Right ventricle myocardium superior (tissue), 1 donor: ENCODE results near the gene ANKRD28. TPM values are rescaled to one million over a fixed set of nuclear protein-coding genes. Genes with fewer than 3 reads are reported as not detected.
"Not testable (repeated sequence)": the region's sequence is repeated elsewhere in the genome, so short reads cannot be mapped to it uniquely, and the experiment has no call there.

Experiments
- ATAC-seq: fragments of 200-7000 bp; cut with Tn5 transposase; one replicate; pipeline ENCODE4 v1.9.1; 2020; ENCODE audit warnings: mild to moderate bottlenecking; ENCODE audit not compliant: poor library complexity
- DNase-seq: peaks from one replicate; pipeline ENCODE4 v3.0.0-alpha.2; 2020
- intact Hi-C: fragments of 100-400 bp; cut with DNase I; formaldehyde crosslinking; loops from one replicate; pipeline ENCODE4 v1.11.2; 2022
- total RNA-seq: library from RNA; stranded (reverse); fragmentation: NEBNext Ultra II Directional; extraction: Animal tissue kit (Norgen Biotek cat#: 25700); gene quantifications from one replicate; pipeline ENCODE4 v1.2.1, GENCODE V29; 2021
- donor health status: DM: no; HTN: yes; CAD: no; lungs with severe emphysema.

Gene ANKRD28
- total RNA-seq, 1 donor from 2014 or later = 21.9 TPM

DNA sequence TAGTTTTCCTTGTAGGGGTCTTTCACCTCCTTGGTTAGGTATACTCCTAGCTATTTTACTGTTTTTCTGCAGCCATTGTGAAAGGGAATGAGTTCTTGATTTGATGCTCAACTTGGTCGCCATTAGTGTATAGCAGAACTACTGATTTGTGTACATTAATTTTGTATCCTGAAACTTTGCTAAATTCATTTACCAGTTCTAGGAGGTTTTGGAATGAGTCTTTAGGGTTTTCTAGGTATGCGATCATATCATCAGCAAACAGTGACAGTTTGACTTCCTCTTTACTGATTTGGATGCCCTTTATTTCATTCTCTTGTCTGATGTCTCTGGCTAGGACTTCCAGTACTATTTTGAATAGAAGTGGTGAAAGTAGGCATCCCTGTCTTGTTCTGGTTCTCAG, 51.9 kb downstream of the ANKRD28 start:
- ATAC-seq, DNase-seq, intact Hi-C loops: not testable (repeated sequence)

DNA sequence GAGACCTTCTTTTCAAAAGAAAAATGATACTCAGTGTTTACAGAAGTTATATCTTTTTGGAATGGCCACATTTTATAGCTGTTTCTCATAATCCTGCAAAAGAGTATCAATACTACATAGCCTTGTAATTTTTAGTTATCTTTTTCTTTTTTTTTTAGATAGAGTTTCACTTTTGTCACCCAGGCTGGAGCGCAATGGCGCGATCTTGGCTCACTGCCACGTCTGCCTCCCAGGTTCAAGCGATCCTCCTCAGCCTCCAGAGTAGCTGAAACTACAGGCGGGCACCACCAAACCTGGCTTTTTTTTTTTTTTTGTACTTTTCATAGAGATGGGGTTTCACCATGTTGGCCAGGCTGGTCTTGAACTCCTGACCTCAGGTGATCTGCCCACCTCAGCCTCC, 53.6 kb downstream of the ANKRD28 start:
- no peak for DNase-seq
- no peak for ATAC-seq
- intact Hi-C loops = no loop called here

DNA sequence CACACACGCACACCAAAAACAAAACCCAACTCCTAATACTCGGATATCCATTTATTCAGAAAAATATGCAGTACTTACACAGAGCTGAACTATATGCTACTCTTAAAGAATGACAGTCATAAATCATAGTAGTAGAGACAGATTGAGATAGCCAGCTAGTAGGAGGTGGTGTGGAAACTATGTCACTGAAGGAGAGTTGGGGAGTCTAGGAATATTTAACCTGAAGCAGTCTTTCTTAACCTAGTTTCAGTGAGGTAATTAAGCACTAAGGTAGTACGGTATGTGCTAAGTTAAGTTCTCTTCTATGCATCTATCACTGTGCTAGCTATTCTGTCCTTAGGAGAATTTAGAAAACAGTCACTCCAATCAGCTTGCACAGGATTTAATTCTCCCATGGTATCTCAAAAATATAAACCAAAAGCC, 54.2 kb downstream of the ANKRD28 start:
- ATAC-seq = no peak
- DNase-seq = no peak
- intact Hi-C loops = no loop called here

DNA sequence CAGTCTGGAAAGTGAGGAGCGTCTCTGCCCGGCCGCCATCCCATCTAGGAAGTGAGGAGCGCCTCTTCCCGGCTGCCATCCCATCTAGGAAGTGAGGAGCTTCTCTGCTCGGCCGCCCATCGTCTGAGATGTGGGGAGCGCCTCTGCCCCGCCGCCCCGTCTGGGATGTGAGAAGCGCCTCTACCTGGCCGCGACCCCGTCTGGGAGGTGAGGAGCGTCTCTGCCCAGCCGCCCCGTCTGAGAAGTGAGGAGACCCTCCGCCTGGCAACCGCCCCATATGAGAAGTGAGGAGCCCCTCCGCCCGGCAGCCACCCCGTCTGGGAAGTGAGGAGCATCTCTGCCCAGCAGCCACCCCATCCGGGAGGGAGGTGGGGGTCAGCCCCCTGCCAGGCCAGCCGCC, 55.5 kb downstream of the ANKRD28 start:
- intact Hi-C loops, DNase-seq, ATAC-seq: not testable (repeated sequence)

DNA sequence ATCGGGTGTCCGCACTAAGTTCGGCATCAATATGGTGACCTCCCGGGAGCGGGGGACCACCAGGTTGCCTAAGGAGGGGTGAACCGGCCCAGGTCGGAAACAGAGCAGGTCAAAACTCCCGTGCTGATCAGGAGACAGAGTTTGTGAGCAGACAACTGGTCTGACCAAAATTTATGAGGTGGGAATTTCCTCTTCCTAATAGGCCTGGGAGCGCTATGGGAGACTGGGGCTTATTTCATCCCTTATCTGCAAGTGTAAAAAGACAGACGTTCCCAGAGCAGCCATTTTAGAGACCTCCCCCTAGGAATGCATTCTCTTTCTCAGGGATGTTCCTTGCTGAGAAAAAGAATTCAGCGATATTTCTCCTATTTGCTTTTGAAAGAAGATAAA, 59.2 kb downstream of the ANKRD28 start:
- ATAC-seq, intact Hi-C loops, DNase-seq: not testable (repeated sequence)

DNA sequence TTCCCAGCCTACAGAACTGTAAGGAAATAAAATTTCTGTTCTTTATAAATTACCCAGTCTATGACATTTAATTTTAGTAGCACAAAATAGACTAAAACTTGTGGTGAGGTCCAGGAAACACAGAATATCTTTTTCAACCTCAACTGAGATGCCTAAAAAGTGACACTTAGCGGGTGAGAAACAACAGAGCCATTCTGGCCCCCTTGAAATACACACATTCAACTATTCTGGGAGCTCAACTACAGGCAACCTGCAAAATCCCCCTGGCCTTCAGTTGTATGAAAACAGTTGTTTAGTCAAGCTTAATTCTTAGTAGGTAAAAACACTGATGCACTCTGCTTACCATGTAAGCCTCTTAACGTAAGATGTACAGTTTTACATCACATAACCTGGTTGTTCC, 66.8 kb downstream of the ANKRD28 start:
- intact Hi-C loops = no loop called here
- DNase-seq (no peak), ATAC-seq (no peak)

DNA sequence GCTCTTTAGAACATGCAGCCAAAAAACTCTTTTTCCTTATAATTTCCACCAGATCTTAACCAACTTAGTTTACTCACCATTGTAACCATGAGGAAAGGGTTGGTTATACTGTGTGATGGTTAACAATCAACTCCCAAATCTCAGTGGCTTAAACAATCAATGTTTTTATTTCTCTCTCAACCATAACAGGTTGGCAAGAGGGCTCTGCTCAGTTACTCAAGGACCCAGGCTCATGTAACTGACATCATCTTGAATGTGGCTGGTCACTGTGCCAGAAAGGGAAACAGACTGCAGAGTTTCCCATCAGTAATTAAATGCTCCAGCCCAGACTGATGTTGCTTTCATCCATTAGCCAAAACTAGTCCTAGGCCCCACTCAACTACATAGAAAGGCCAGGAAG, 69.0 kb downstream of the ANKRD28 start:
- no peak for ATAC-seq
- DNase-seq = no peak
- intact Hi-C loops = no loop called here

DNA sequence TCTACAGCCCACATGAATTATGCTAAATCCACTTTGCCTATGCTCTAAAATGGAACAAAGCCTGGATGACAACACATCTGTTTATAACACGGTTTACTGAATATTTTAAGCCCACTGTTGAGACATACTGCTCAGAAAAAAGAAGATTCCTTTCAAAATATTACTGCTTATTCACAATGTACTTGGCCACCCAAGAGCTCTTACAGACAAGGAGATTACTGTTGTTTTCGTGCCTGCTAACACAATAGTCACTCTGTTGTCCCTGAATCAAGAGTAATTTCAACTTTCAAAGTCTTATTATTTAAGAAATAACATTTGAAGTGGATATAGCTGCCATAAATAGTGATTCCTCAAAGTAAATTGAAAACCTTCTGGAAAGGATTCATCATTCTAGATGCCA, 70.9 kb downstream of the ANKRD28 start:
- ATAC-seq (no peak), DNase-seq (no peak)
- intact Hi-C loops = no loop called here

DNA sequence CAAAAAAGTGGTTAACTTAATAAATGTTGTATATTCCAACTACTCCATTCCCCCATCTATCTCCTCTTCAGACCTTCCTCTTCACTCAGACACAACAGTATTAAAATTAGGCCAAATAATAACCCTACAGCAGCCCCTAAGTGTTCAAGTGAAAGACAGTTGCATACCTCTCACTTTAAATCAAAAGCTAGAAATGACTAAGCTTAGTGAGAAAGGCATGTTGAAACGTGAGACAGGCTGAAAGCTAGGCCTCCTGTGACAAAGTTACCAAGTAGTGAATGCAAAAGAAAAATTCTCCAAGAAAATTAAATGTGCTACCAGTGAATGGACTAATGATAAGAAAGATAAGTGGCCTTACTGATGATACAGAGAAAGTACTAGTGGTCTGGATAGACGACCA, 71.7 kb downstream of the ANKRD28 start:
- no peak for ATAC-seq
- intact Hi-C loops = no loop called here
- no peak for DNase-seq

DNA sequence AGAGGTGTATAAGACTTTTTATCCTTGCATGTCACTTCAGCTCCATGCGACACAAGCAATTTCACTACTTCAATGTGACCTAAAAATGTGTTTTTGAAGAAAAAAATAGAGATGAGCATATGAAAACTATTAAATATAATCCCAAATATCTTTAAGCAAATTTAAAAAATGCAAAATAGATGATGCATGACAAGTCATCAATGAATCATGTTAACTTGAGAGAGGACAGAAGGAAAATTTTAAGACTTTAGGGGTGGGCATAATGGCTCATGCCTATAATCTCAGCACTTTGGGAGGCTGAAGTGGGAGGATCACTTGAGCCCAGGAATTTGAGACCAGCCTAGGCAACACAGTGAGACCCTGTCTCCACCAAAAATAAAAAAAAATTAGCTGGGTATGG, 73.3 kb downstream of the ANKRD28 start:
- ATAC-seq (no peak), DNase-seq (no peak)
- intact Hi-C loops = no loop called here

DNA sequence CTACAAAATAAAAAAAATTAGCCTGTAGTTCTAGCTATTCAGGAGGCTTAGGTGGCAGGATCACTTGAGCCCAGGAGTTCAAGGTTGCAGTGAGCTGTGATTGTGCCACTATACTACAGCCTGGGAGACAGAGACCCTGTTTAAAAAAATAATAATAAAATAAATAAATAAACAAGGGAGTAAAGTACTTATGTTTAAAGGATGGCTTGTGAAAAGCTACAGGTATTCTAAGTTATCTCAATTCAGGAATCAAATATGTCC, 74.2 kb downstream of the ANKRD28 start:
- intact Hi-C loops = no loop called here
- DNase-seq = no peak
- no peak for ATAC-seq

DNA sequence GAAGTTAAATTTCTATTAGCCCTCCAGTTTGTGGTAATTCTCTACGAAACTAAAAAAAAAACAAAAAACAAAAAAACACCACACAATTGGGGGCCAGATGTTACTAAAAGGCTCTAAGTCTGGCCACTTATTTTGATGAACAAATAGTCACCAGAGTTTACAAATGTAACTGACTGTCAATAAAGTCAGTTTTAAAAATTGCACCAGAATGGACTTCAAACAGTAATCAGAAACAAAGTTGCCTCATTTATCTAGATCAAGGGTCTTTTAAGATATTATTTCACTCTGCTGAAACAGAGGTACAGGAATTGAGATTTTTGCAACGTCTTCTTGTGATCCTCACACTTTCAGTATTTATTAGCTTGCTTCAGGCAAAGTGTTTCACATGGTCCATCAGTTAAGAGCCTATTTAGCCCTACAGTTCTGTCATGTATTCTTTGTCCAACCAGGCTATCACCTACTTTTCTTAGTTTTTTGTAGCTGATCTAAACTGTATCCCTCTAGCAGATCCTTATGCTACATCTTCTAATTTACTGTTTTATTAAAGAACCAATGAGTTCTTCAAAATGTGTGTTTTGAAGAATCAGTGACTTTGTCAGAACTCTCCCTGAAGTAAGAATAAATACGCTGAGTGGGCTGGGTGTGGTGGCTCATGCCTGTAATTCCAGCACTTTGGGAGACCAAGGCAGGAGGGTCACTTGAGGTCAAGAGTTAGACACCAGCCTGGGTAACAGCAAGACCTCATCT, 74.7 kb downstream of the ANKRD28 start:
- no peak for DNase-seq
- ATAC-seq = no peak
- intact Hi-C loops = no loop called here

DNA sequence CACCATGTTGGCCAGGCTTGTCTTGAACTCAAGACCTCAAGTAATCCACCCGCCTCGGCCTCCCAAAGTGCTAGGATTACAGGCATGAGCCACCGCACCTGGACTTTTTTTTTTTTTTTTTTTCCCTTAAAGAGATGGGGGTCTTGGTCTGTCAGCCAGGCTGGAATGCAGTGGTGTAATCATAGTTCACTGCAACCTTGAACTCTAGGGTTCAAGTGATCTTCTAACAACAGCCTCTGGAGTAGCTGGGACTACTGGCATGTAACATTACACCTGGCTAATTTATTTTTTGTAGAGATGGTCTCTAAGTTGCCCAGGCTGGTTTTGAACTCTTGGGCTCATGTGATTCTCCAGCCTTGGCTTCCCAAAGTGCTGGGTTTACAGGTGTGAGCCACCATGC, 81.6 kb downstream of the ANKRD28 start:
- intact Hi-C loops = no loop called here
- DNase-seq = no peak
- ATAC-seq = no peak

DNA sequence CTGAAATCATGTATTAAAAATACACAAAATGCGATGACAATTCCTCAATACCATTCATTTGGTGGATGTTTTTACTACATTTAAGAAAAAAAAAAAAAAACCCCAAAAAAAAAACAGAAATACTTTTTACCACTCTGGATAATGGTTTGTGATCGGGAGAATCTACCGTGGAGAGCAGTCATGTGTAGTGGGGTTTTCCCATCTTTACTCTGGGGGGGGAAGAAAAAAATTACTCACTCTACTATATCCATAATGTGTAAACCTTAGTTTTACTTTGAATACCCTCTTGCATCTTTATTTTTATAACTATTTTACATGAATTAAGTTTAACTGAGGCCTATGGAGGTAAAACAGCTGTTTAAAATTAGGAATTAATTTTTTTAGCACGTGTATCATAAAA, 83.3 kb downstream of the ANKRD28 start:
- ATAC-seq (no peak), DNase-seq (no peak)
- intact Hi-C loops = no loop called here

DNA sequence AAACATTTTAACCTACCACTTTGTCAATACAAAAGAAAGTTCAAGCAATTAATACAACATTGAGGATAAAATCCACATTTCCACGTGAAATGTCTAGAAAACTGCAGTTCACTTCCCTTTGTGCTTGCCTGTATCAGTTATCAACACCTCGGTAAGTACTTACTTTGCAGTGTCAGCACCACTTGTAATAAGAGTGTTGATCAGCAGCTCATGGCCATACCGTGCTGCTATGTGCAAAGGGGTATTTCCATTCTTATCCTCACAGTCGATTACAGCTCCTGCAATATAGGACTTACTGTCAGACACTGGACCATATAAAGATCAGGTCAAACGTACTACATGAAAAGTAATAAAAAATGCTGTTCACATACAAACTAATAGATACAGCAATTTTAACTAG, 84.4 kb downstream of the ANKRD28 start:
- DNase-seq (no peak), ATAC-seq (peak; percentile 68)
- intact Hi-C loops = no loop called here

DNA sequence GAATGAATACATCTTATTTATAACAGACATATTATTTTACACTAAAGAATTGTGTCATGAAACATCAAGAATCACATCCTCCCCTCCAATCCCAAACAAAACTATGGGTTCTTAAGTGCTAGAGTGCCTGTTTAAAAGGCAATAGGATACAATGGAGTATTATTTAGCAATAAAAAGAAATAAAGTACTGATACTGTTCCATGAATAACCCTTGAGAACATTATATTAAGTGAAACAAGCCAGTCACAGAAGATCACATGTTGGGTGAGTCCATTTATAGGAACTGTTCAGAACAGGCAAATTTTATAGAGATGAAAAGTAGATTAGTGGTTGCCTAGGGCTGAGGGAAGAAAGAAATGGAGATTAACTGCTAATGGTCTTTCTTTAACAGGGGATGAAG, 86.5 kb downstream of the ANKRD28 start:
- intact Hi-C loops = no loop called here
- no peak for DNase-seq
- ATAC-seq = no peak

DNA sequence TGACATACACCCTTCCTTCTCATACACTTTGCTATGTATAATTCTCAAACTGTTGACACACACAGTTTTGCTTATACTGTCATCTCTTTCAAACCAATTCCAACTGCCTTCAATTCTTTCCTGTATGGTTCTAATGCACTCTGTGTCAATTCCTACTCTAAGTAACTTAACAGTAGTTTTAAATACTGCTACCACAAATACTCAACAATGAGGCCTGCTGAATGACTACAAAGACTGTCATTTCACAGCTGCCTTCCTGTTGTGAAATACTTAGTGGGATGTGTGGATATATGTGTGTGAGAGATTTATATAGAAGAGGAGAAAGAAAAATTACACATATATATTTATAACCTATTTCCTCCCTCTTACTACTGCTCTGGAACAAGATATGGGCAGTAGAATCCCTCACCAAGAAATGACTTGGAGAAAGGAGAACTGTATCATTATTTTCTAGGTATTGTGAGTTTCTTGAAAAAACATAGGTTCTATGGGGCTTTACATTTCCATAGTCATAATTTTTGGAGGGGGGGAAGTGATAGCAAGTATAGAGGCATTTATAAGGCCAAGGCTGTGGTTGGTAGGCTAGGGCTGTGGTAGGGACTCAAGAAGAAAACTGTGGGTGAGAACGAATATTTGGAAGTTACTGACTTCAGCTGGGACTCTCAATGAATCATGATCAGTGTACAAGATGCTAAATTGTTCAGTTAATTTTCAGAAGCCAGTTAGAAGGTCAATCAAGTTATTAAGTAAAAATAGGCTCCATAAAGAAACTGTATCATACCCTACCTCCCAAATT, 88.7 kb downstream of the ANKRD28 start:
- no peak for DNase-seq
- intact Hi-C loops = no loop called here
- no peak for ATAC-seq

DNA sequence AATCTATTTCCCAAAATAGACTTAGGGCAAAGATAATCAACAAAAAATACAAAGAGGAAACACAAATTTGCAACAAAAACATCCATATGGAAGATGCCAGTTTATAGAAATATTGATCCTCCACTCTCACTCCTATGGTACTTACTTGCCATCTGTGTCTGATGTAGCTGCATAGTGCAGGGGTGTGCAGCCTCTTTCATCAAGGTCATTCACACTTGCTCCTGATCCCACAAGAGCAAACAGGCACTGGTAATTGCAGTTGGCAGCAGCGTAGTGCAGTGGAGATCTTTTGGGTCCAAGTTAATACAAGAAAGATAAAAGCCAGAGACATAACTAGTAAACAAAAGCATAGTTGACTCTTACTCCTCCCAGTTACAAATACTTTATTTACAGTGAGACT, 90.0 kb downstream of the ANKRD28 start:
- intact Hi-C loops = no loop called here
- no peak for DNase-seq
- no peak for ATAC-seq

DNA sequence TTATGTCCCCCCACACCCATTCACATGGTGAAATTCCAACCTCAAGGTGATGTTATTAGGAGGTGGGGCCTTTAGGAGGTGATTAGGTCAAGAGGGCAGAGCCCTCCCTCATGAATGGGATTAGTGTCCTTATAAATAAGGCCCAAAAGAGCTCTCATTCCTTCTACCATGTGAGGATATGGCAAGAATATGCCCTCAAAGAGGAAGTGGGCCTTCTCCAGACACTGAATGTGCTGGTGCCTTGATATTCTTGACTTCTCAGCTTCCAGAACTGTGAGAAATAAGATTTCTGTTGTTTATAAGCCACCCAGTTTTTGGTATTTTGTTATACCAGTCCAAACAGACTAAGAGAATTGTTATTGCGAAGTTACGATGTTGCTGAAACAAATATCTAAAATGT, 94.4 kb downstream of the ANKRD28 start:
- no peak for DNase-seq

DNA sequence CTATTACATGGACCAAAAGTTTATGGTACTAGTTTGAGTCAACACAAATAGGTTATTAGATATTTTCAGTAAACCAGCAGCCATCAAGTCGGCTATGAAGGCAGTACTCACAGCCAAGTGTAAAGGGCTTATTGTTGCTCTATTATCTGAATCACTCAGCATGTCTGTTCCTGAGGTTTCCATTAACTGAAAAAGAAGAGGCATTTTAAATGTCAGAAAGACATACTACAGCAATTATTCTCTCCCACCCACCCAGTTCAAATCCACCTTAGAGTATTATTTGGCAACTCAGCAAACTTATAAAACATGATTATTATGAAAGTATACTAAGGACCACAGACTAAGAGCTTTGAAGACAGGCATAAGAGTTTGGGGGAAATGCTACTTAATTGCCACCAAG, 103.2 kb downstream of the ANKRD28 start:
- DNase-seq (no peak), ATAC-seq (no peak)
- intact Hi-C loops = no loop called here

More for the DNA sequence above, 94.4 kb downstream of the ANKRD28 start:
- no peak for ATAC-seq
- intact Hi-C loops = no loop called here

DNA sequence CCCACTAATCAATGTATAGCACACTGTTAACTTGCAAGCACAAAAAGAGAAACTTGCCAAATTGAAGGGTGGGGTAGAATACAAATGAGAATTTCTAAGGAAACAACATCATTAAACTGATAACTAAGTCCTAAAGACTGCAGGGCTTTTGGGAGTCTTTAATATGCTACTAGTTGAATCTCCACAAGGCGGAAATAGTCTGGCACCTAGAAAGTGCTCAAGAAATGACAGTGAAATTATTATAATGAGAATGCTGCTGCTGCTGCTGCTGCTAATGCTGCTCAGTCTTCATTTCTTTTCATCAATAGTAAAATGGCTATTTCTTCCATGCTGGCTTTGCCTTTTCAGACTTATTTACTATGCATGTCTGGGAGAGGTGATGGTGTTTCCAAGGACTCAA, 104.4 kb downstream of the ANKRD28 start:
- intact Hi-C loops = no loop called here
- ATAC-seq (no peak), DNase-seq (no peak)
